IMR-90 (cell line): ENCODE results near the gene AZIN2. TPM values are rescaled to one million over a fixed set of nuclear protein-coding genes. Genes with fewer than 3 reads are reported as not detected.

Experiments
- ATAC-seq: fragments of 200-7000 bp; cut with Tn5 transposase; 2 replicates; pipeline ENCODE4 v1.9.1; 2020; ENCODE audit warnings: low read depth, mild to moderate bottlenecking, moderate library complexity
- BruUV-seq: library from RNA; stranded (reverse); fragments of 400-500 nt; replicated peaks from 2 replicates; lab custom pipeline; 2021; lab: Mats Ljungman, UMichigan
- CTCF ChIA-PET: fragments of 300-600 bp; formaldehyde crosslinking; extraction: SDS; loops from one replicate; lab custom pipeline; 2021; ENCODE audit warnings: antibody characterized with exemption; lab: Yijun Ruan, JAX
- POLR2A ChIA-PET: fragments of 300-600 bp; sonication (Branson Sonifier 250); formaldehyde crosslinking; loops from one replicate; lab custom pipeline; 2022; ENCODE audit warnings: antibody characterized with exemption; ENCODE audit not compliant: unreplicated experiment; lab: Charles Lee
- DNase-seq: peaks from one replicate; pipeline ENCODE4 v3.0.0; 2013
- H2AFZ ChIP-seq: replicated peaks from 2 replicates; pipeline ENCODE3; 2013; ENCODE audit warnings: low read length, mild to moderate bottlenecking; ENCODE audit not compliant: poor library complexity
- H2AK5ac ChIP-seq: 2 replicates; pipeline ENCODE4 v1.6.1; 2013; ENCODE audit warnings: low read depth, low read length, inconsistent platforms
- H2AK9ac ChIP-seq: replicated peaks from 2 replicates; pipeline ENCODE3; 2013; ENCODE audit warnings: mild to moderate bottlenecking, low read depth, low read length, moderate library complexity; ENCODE audit not compliant: poor library complexity
- H2BK120ac ChIP-seq: 2 replicates; pipeline ENCODE4 v1.6.1; 2013; ENCODE audit warnings: low read depth, low read length, inconsistent platforms
- H2BK15ac ChIP-seq: 3 replicates; pipeline ENCODE4 v1.6.1; 2013; ENCODE audit warnings: low read depth, low read length, inconsistent platforms
- H2BK20ac ChIP-seq: 2 replicates; pipeline ENCODE4 v1.6.1; 2013; ENCODE audit warnings: low read depth, mild to moderate bottlenecking, inconsistent platforms, low read length, moderate library complexity
- H2BK5ac ChIP-seq: 2 replicates; pipeline ENCODE4 v1.6.1; 2013; ENCODE audit warnings: mild to moderate bottlenecking, low read depth, low read length, inconsistent platforms; ENCODE audit not compliant: poor library complexity, severe bottlenecking
- H3K14ac ChIP-seq: replicated peaks from 2 replicates; pipeline ENCODE4 v1.6.1; 2013; ENCODE audit warnings: low read depth, low read length, inconsistent platforms
- H3K18ac ChIP-seq: 2 replicates; pipeline ENCODE4 v1.6.1; 2013; ENCODE audit warnings: low read depth, low read length, control low read depth
- H3K23ac ChIP-seq: 2 replicates; pipeline ENCODE4 v1.6.1; 2013; ENCODE audit warnings: low read depth, low read length, inconsistent platforms
- H3K27ac ChIP-seq: 2 replicates; pipeline ENCODE4 v1.5.1; 2013; ENCODE audit warnings: mild to moderate bottlenecking, control low read depth, low read length; ENCODE audit not compliant: insufficient read depth
- H3K27me3 ChIP-seq: 2 replicates; pipeline ENCODE4 v1.6.1; 2013; ENCODE audit warnings: low read length; ENCODE audit not compliant: control insufficient read depth, insufficient read depth
- H3K36me3 ChIP-seq: 2 replicates; pipeline ENCODE4 v1.6.1; 2013; ENCODE audit warnings: low read length, mixed read lengths; ENCODE audit not compliant: control insufficient read depth, insufficient read depth
- H3K4ac ChIP-seq: 2 replicates; pipeline ENCODE4 v1.6.1; 2013; ENCODE audit warnings: low read depth, low read length, inconsistent platforms
- H3K4me1 ChIP-seq: 2 replicates; pipeline ENCODE4 v1.6.1; 2013; ENCODE audit warnings: low read length, mixed read lengths; ENCODE audit not compliant: control insufficient read depth, insufficient read depth
- H3K4me2 ChIP-seq: 2 replicates; pipeline ENCODE4 v1.6.1; 2013; ENCODE audit warnings: low read depth, mild to moderate bottlenecking, control low read depth, low read length, moderate library complexity
- H3K4me3 ChIP-seq: 2 replicates; pipeline ENCODE4 v1.5.1; 2013; ENCODE audit warnings: low read depth, mild to moderate bottlenecking, control low read depth, low read length, moderate library complexity; ENCODE audit not compliant: insufficient read depth
- H3K56ac ChIP-seq: 2 replicates; pipeline ENCODE4 v1.6.1; 2013; ENCODE audit warnings: low read length, inconsistent platforms; ENCODE audit not compliant: insufficient read depth; ENCODE audit errors: extremely low read depth
- H3K79me1 ChIP-seq, 2 experiments: 2 replicates each; pipeline ENCODE4 v1.6.1; 2013; ENCODE audit warnings: low read length in 2 of 2, inconsistent platforms in 1 of 2, low read depth in 1 of 2
- H3K9ac ChIP-seq: 2 replicates; pipeline ENCODE4 v1.6.1; 2013; ENCODE audit warnings: low read depth, low read length, control low read depth
- H3K9me1 ChIP-seq: 2 replicates; pipeline ENCODE4 v1.6.1; 2013; ENCODE audit warnings: low read length, inconsistent platforms; ENCODE audit not compliant: insufficient read depth
- H3K9me3 ChIP-seq: 2 replicates; pipeline ENCODE4 v1.6.1; 2013; ENCODE audit warnings: low read length; ENCODE audit not compliant: control insufficient read depth, insufficient read depth
- H4K20me1 ChIP-seq: 2 replicates; pipeline ENCODE4 v1.6.1; 2013; ENCODE audit warnings: low read length, inconsistent platforms; ENCODE audit not compliant: insufficient read depth
- H4K5ac ChIP-seq: 2 replicates; pipeline ENCODE4 v1.6.1; 2013; ENCODE audit warnings: mild to moderate bottlenecking, low read depth, low read length, control low read depth
- H4K8ac ChIP-seq, 2 experiments: 2 replicates each; pipeline ENCODE4 v1.6.1; 2013; ENCODE audit warnings: low read depth in 2 of 2, low read length in 2 of 2, control low read depth in 1 of 2, inconsistent platforms in 1 of 2
- H4K91ac ChIP-seq: 2 replicates; pipeline ENCODE4 v1.6.1; 2013; ENCODE audit warnings: low read depth, low read length, inconsistent platforms; ENCODE audit not compliant: insufficient read depth
- BHLHE40 ChIP-seq: fragments of 150-350 bp; IDR thresholded peaks from 2 replicates; pipeline ENCODE4 v1.6.1; 2016; ENCODE audit warnings: mild to moderate bottlenecking, low read depth, low read length
- CEBPB ChIP-seq: IDR thresholded peaks from 2 replicates; pipeline ENCODE4 v1.6.1; 2012; ENCODE audit warnings: low read depth, low read length, improper control_type of control experiment
- CTCF ChIP-seq: conservative IDR thresholded peaks from 2 replicates; pipeline ENCODE4 v1.5.1; 2012; ENCODE audit warnings: mild to moderate bottlenecking, low read depth, low read length, improper control_type of control experiment
- ELK1 ChIP-seq: fragments of 150-350 bp; IDR thresholded peaks from 2 replicates; pipeline ENCODE4 v1.6.1; 2016; ENCODE audit warnings: low read depth, mild to moderate bottlenecking, low read length, moderate library complexity, borderline replicate concordance
- MAFK ChIP-seq: IDR thresholded peaks from 2 replicates; pipeline ENCODE4 v1.6.1; 2012; ENCODE audit warnings: low read depth, low read length, improper control_type of control experiment
- MAZ ChIP-seq: IDR thresholded peaks from 2 replicates; pipeline ENCODE4 v1.6.1; 2012; ENCODE audit warnings: low read depth, mild to moderate bottlenecking, low read length, improper control_type of control experiment, moderate library complexity, borderline replicate concordance
- MXI1 ChIP-seq: IDR thresholded peaks from 2 replicates; pipeline ENCODE4 v1.6.1; 2012; ENCODE audit warnings: low read depth, mild to moderate bottlenecking, low read length, moderate library complexity, borderline replicate concordance
- NFE2L2 ChIP-seq: fragments of 150-350 bp; IDR thresholded peaks from 2 replicates; pipeline ENCODE4 v1.6.1; 2016; ENCODE audit warnings: low read depth, mild to moderate bottlenecking, low read length
- POLR2A ChIP-seq: IDR thresholded peaks from 2 replicates; pipeline ENCODE4 v1.6.1; 2012; ENCODE audit warnings: mild to moderate bottlenecking, low read depth, low read length
- RAD21 ChIP-seq: IDR thresholded peaks from 2 replicates; pipeline ENCODE4 v1.6.1; 2012; ENCODE audit warnings: low read length, improper control_type of control experiment
- RCOR1 ChIP-seq: IDR thresholded peaks from 2 replicates; pipeline ENCODE4 v1.6.1; 2012; ENCODE audit warnings: mild to moderate bottlenecking, low read length, improper control_type of control experiment; ENCODE audit not compliant: insufficient replicate concordance
- RFX5 ChIP-seq: IDR thresholded peaks from 2 replicates; pipeline ENCODE4 v1.8.0; 2012; ENCODE audit warnings: low read depth, mild to moderate bottlenecking, low read length, moderate library complexity
- SMC3 ChIP-seq: fragments of 150-350 bp; IDR thresholded peaks from 2 replicates; pipeline ENCODE4 v1.6.1; 2016; ENCODE audit warnings: low read depth, mild to moderate bottlenecking, antibody characterized with exemption, low read length, moderate library complexity
- USF2 ChIP-seq: fragments of 150-350 bp; IDR thresholded peaks from 2 replicates; pipeline ENCODE4 v1.6.1; 2017; ENCODE audit warnings: mild to moderate bottlenecking, antibody characterized with exemption, low read length, low read depth
- WGBS, 2 experiments: methylation state at CpG; one replicate each; pipeline versions ENCODE4 v1.1.5 to v1.1.7; 2013; ENCODE audit warnings: missing lambda C conversion rate in 2 of 2; ENCODE audit not compliant: insufficient read length in 1 of 2; ENCODE audit errors: extremely low coverage in 2 of 2; 5-methylcytosine and 5-hydroxymethylcytosine counted together
- dilution Hi-C: fragments of 300-500 bp; cut with HindIII; formaldehyde crosslinking; loops from one replicate; pipeline ENCODE4 v1.14.3; 2018; ENCODE audit warnings: low sequenced_read_pairs; ENCODE audit not compliant: unreplicated experiment
- in situ Hi-C: fragments of 300-500 bp; cut with MboI; formaldehyde crosslinking; loops from 3 replicates; pipeline ENCODE4 v1.14.3; 2019; ENCODE audit warnings: low sequenced_read_pairs, inconsistent platforms, mixed read lengths
- intact Hi-C: fragments of 100-400 bp; cut with micrococcal nuclease; formaldehyde crosslinking; loops from 2 replicates; pipeline ENCODE4 v1.10.0; 2022
- polyA plus RNA-seq, 3 experiments: library from polyadenylated mRNA; depleted of rRNA; stranded (reverse); fragments of >200 nt; gene quantifications; 2 replicates each; pipeline ENCODE4 v1.2.3, GENCODE V29; 2012; ENCODE audit warnings: low replicate concordance in 1 of 3
- total RNA-seq: library from RNA; depleted of rRNA; stranded (reverse); fragments of >200 nt; gene quantifications from 2 replicates; pipeline ENCODE4 v1.2.3, GENCODE V29; 2012

The AZIN2 gene
- total and polyA plus RNA-seq, 2 of the 4 experiments (the other 2 are of a cell fraction) = 4.7 to 8.9 TPM

- TF ChIP-seq USF2 (no peak), RAD21 (no peak), POLR2A (no peak)
Observed at GRCh38 chr1:33041026-33041425, 39.9 kb upstream of the AZIN2 start (continued).

GRCh38 chr1:33042831-33043230, 38.1 kb upstream of the AZIN2 start:
- H2AFZ ChIP-seq = no peak overlapping the region
- WGBS, 2 experiments = no CpG with 5 or more reads among the region's 1 CpG
- in situ Hi-C loops (no loop called here), intact Hi-C loops (no loop called here), dilution Hi-C loops (no loop called here)
- H4K5ac ChIP-seq = no peak overlapping the region
- H3K79me1 ChIP-seq = no peaks in the 10 kb centered on the region
- H3K4ac ChIP-seq = no peak overlapping the region
- ChIA-PET CTCF (no interaction called here), POLR2A (no interaction called here)
- no peak overlapping the region for H2AK5ac ChIP-seq
- no peak overlapping the region for H3K23ac ChIP-seq
- no peak for DNase-seq
- no peaks in the 10 kb centered on the region for H3K9me1 ChIP-seq
- no peaks in the 10 kb centered on the region for H3K36me3 ChIP-seq
- H3K4me1 ChIP-seq = no peaks in the 10 kb centered on the region
- H2BK5ac ChIP-seq = no peak overlapping the region
- no peak overlapping the region for H3K9ac ChIP-seq
- no TSS peak for BruUV-seq
- H4K8ac ChIP-seq = no peak overlapping the region
- H2AK9ac ChIP-seq = no peak overlapping the region
- H3K56ac ChIP-seq = no peak overlapping the region
- H3K9me3 ChIP-seq = no peaks in the 10 kb centered on the region
- no peak overlapping the region for H3K4me3 ChIP-seq
- ATAC-seq = no peak
- no peaks in the 10 kb centered on the region for H3K27me3 ChIP-seq
- H3K18ac ChIP-seq = no peak overlapping the region
- no peak overlapping the region for H3K14ac ChIP-seq
- no peak overlapping the region for H4K91ac ChIP-seq
- H4K20me1 ChIP-seq = no peaks in the 10 kb centered on the region
- H3K27ac ChIP-seq = no peak overlapping the region
- H2BK20ac ChIP-seq = no peak overlapping the region
- H2BK15ac ChIP-seq = no peak overlapping the region
- H2BK120ac ChIP-seq = no peak overlapping the region
- H3K4me2 ChIP-seq = no peak overlapping the region
- no peak for TF ChIP-seq RCOR1
- no peak for TF ChIP-seq NFE2L2
- no peak for TF ChIP-seq CEBPB
- TF ChIP-seq MAFK = no peak
- no peak for TF ChIP-seq SMC3
- TF ChIP-seq BHLHE40 = no peak
- TF ChIP-seq MXI1 = no peak
- no peak for TF ChIP-seq ELK1
- TF ChIP-seq MAZ = no peak
- no peak for TF ChIP-seq RFX5
- TF ChIP-seq CTCF = no peak
- TF ChIP-seq RAD21 = no peak
